Mucosa of stomach (tissue), 1 donor: ENCODE data around the gene GORASP2.

Experiments
- H3K27me3 ChIP-seq: one replicate; pipeline ENCODE4 v1.7.0; 2013; ENCODE audit warnings: mild to moderate bottlenecking, low read length; ENCODE audit not compliant: control insufficient read depth, insufficient read depth
- H3K36me3 ChIP-seq: one replicate; pipeline ENCODE4 v1.7.0; 2013; ENCODE audit warnings: low read length; ENCODE audit not compliant: control insufficient read depth, insufficient read depth
- H3K4me1 ChIP-seq: one replicate; pipeline ENCODE4 v1.7.0; 2013; ENCODE audit warnings: mild to moderate bottlenecking, low read length; ENCODE audit not compliant: control insufficient read depth, insufficient read depth
- H3K4me3 ChIP-seq: one replicate; pipeline ENCODE4 v1.7.0; 2013; ENCODE audit warnings: low read length
- H3K9ac ChIP-seq: one replicate; pipeline ENCODE4 v1.7.0; 2013; ENCODE audit warnings: mild to moderate bottlenecking, low read length, moderate library complexity
- H3K9me3 ChIP-seq: one replicate; pipeline ENCODE4 v1.7.0; 2013; ENCODE audit warnings: mild to moderate bottlenecking, low read length, moderate library complexity; ENCODE audit not compliant: control insufficient read depth
- donor health status: Pancreatic carcinoma.

Gene GORASP2

DNA sequence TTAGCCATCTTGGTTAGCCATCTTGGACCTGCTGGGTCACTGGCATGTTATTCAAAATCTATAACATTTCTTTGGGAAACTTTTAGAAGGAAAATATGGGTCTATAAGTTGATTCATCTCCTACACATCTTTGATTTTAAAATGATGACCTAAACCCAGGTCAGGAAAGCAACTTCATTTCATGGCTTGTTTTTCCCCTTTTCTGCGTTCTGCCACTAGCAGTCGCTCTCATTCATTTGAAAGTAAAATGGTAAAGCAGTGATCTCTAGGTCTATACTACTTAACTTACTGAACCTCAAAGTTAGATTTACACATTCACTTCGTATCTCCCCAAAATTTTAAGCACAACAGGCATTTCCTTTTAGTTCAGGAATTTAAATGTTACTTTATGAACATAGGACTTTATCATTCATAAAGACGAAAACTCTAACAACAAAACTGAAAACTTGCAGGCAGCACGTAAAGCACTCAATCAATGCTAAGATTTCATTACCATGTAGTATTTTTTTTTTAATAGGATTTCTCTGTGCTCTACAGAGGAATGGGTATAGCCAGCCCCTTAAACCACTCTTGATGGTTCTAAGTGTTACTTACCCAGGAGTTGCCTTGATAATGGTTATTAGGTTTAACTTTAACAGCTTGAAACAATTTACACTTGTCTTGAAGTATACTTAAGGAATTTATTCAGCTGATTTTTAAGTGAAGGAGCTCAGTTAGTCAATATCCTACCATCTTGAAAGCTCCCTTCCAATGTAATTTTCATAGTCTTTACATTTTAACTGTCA, 62.5 kb downstream of the GORASP2 start:
- Histone ChIP-seq H3K4me3 (no peak overlapping the region), H3K36me3 (no peaks in the 10 kb centered on the region), H3K9me3 (no peaks in the 10 kb centered on the region)

DNA sequence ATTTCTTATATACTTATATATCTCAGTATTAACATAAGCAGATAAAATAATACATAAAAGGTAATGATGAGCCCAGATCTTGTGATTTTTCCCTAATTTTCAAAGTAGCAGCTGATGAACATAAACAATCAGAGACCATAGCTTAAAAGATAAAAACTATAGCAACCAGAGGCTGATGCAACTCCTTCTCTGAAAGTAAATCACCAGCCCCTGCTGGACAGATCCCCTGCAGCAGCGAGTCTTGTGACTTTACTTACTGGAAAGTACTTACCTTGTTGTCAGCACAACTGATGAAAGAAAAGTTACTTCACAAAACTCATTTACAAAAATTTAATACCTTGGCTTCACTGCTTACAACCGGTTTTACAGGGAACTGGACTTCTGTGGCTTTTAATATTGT, 67.3 kb downstream of the GORASP2 start:
- Histone ChIP-seq H3K9me3 (no peaks in the 10 kb centered on the region), H3K27me3 (no peaks in the 10 kb centered on the region), H3K9ac (no peak overlapping the region), H3K36me3 (no peaks in the 10 kb centered on the region), H3K4me1 (no peaks in the 10 kb centered on the region), H3K4me3 (no peak overlapping the region)

More for the DNA sequence above, 62.5 kb downstream of the GORASP2 start:
- H3K4me1 ChIP-seq: no peaks in the 10 kb centered on the region
- no peaks in the 10 kb centered on the region for H3K27me3 ChIP-seq
- H3K9ac ChIP-seq: no peak overlapping the region

DNA sequence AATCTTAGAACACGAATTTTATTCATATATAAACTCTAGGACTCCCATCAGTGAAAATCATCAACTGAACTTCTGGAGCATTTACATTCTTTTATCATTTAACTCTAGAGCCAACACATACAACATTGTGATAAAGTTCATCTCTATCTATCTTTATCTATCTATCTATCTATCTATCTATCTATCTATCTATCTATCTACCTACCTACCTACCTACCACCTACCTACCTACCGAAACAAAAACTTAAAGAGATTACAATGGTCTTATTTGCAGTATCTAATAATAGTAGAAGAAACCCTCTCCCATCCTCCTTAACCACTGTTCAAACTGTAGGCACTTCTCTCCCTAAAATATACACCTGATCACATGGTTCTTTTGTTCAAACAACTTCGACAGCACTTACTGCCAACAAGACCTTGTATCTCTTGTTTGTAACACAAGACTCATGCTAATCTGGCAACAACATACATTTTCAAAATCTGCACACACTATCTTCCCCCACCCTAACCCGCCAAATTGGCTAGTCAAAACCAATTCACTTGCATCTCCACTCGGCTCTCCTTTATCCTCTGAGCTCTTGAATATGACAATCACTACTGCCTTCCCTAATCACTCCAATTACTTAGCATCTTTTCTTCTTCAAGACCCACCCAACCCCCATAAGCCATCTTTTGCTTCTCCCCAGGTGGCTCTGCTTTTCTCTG, 69.0 kb downstream of the GORASP2 start:
- Histone ChIP-seq H3K4me1 (no peaks in the 10 kb centered on the region), H3K27me3 (no peaks in the 10 kb centered on the region), H3K9me3 (no peaks in the 10 kb centered on the region), H3K4me3 (no peak overlapping the region), H3K36me3 (no peaks in the 10 kb centered on the region), H3K9ac (no peak overlapping the region)

DNA sequence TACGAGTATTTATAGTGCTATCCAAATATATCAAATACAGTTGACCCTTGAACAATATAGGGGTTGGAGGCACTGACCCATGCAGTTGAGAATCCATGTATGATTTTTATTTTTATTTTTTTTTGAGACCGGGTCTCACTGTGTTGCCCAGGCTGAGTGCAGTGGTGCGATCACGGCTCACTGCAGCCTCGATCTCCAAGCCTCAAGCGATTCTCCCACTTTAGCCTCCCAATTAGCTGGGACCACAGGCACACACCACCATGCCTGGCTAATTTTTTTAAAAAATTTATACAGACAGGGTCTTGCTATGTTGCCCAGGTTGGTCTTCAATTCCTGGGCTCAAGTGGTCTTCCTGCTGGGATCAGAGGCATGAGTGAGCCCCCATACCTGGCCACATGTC, 70.6 kb downstream of the GORASP2 start:
- H3K4me1 ChIP-seq: no peaks in the 10 kb centered on the region
- H3K9me3 ChIP-seq: no peaks in the 10 kb centered on the region
- no peaks in the 10 kb centered on the region for H3K36me3 ChIP-seq
- no peaks in the 10 kb centered on the region for H3K27me3 ChIP-seq
- no peak overlapping the region for H3K4me3 ChIP-seq
- no peak overlapping the region for H3K9ac ChIP-seq

DNA sequence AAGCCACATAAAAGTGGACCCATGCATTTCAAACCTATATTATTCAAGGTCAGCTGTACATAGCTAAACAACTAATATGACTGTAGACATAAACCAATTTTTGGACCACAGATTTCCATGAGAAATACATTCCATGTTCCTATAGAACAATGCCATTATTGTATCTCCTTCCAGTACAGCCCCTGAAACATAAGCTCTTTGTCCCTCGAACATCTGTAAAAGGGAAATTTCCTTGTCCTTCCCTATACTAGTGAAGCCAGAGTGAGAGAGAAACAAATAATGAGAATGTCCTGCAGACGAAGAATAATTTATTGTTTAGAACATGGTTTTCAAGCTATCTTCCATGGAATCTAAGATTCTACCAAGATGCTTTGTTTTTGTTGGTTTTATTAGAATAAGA, 75.3 kb downstream of the GORASP2 start:
- Histone ChIP-seq H3K9me3 (no peaks in the 10 kb centered on the region), H3K36me3 (no peaks in the 10 kb centered on the region), H3K9ac (no peak overlapping the region), H3K27me3 (no peaks in the 10 kb centered on the region), H3K4me3 (no peak overlapping the region), H3K4me1 (no peaks in the 10 kb centered on the region)

DNA sequence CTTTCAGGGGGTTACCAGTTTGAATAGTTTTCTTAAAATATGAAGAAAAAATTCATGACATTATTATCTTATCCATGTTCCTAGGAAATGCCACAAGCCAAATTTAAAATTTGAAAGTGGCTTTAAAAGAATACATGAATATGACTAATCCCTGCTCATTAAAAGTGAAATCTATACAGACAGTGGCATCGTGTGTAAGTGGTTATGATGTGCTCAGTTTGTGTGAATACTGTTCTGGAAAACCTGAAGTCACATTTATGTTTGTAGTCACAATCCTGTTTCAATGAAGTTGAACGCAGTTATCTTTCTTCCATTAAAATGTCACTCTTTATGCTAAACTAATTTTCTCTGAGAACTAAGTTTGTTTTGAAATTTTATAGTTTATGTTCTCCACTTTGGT, 75.8 kb downstream of the GORASP2 start:
- H3K27me3 ChIP-seq: no peaks in the 10 kb centered on the region
- no peak overlapping the region for H3K9ac ChIP-seq
- no peaks in the 10 kb centered on the region for H3K36me3 ChIP-seq
- no peaks in the 10 kb centered on the region for H3K4me1 ChIP-seq
- H3K4me3 ChIP-seq: no peak overlapping the region
- H3K9me3 ChIP-seq: no peaks in the 10 kb centered on the region

DNA sequence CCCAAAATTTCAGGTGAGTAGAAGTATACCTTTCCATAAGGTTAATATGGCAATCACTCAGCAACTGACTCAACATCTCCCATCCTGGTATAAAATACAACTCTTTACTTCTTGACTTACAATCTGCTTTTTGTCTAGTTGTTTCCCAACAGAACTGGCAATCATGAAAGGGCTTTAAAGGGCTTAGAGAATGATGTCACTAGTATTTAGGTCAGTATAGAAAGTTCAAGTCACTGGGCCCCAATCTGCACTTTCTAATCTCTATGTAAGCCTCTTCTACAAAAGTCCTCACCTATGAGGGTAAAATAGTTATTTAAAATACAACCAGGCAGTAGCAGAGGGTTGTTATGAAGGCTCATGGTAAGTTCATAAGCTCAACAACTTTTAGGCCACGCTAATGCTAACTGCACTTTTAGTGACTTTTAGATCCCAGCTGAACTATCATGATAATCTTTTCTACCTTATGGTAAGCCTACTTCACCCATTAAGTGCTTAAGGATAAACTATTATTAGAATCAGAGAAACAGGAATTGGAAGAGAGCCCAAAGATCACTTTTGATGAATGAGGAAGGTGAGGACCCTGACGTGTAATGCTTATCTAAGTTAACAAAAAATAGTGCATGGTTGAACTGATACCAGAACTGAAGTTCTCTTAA, 79.6 kb downstream of the GORASP2 start:
- Histone ChIP-seq H3K4me1 (no peaks in the 10 kb centered on the region), H3K4me3 (no peak overlapping the region), H3K9me3 (no peaks in the 10 kb centered on the region), H3K36me3 (no peaks in the 10 kb centered on the region), H3K27me3 (no peaks in the 10 kb centered on the region), H3K9ac (no peak overlapping the region)

DNA sequence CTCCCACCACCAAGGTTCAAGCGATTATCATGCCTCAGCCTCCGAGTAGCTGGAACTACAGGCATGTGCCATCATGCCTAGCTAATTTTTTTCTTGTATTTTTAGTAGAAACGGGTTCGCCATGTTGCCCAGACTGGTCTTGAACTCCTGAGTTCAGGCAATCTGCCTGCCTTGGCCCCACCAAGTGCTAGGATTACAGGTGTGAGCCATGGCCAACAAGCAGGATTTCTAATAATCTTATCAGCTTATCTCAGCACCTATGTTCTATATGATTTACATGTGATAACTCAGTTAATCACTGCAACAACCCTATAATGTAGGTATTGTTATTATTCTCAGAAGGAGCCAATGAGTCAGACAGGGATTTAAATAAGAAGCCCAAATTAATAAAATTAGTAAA, 80.3 kb downstream of the GORASP2 start:
- Histone ChIP-seq H3K27me3 (no peaks in the 10 kb centered on the region), H3K9ac (no peak overlapping the region), H3K4me3 (no peak overlapping the region), H3K4me1 (no peaks in the 10 kb centered on the region), H3K36me3 (no peaks in the 10 kb centered on the region), H3K9me3 (no peaks in the 10 kb centered on the region)

DNA sequence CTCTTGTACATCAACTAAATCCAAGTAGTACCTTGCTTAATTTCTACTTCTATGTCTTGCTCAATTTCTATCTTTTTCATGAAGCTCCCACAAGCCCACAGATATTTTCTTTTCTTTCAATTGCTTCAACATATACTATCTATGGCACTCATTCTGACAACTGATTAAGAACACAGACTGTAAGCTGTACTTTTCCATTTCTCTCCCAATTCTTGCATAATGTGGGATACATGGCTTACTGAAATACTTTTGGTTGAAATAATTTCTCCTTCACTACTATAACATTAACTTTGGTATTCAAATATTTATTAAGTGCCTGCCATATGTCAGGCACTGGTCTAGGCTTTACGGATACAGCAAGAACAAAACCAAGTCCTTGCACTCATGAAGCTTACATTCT, 84.8 kb downstream of the GORASP2 start:
- no peaks in the 10 kb centered on the region for H3K27me3 ChIP-seq
- no peaks in the 10 kb centered on the region for H3K9me3 ChIP-seq
- H3K9ac ChIP-seq: no peak overlapping the region
- H3K4me3 ChIP-seq: no peak overlapping the region
- no peaks in the 10 kb centered on the region for H3K36me3 ChIP-seq
- H3K4me1 ChIP-seq: no peaks in the 10 kb centered on the region

DNA sequence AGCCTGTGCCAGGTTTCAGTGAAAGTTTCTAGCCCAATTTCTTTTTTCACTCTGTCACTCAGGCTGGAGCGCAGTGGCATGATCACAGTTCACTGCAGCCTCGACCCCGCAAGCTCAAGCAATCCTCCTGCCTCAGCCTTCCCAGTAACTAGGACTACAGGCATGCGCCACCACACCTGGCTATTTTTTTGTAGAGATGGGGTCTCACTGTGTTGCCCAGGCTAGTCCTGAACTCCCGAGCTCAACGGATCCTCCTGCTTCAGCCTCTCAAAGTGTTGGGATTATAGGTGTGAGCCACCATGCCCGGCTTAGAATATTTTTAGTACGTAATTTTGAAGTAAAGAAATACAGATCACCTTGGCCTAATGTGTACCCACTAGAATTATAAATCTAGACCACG, 87.1 kb downstream of the GORASP2 start:
- Histone ChIP-seq H3K4me3 (no peak overlapping the region), H3K27me3 (no peaks in the 10 kb centered on the region), H3K9me3 (no peaks in the 10 kb centered on the region), H3K4me1 (no peaks in the 10 kb centered on the region), H3K36me3 (no peaks in the 10 kb centered on the region), H3K9ac (no peak overlapping the region)
